Mammary epithelial cell (primary cell): ENCODE data around the gene CNTN1.

Experiments
- EZH2 ChIP-seq: IDR thresholded peaks from 2 replicates; pipeline ENCODE4 v1.6.1; 2012; ENCODE audit warnings: low read length, inconsistent platforms, borderline replicate concordance
- TF ChIP-seq, protein P1 (sequence below), 2 donors: IDR thresholded peaks in 1 of 2; conservative IDR thresholded peaks in 1 of 2; 2 replicates each; pipeline ENCODE4 v1.5.1; 2011 to 2012; ENCODE audit warnings: inconsistent platforms in 2 of 2, low read length in 2 of 2, mild to moderate bottlenecking in 2 of 2, control low read depth in 1 of 2, low read depth in 1 of 2; ENCODE audit not compliant: insufficient read depth in 1 of 2; ENCODE audit errors: extremely low read depth in 1 of 2

DNA sequence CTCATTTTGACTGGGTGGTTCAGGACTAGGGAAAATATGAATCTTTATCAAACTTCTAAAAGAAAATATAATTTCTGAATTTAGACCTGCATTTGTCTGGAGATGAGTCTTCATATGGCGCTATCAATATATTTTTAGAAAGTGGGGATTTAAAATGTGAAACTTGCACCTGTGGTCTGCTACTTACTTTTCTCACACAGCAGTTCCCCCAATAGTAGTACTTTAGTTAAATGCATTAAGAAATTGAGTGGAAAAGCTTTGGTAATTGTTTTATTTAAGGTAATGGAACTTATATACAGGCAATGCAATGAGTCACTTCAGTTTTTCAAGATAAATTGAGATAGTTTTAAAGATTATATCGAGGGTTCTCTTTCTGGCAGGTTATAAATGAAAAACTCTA is 91.9 kb downstream of the CNTN1 start:
- TF ChIP-seq, protein P1, sequence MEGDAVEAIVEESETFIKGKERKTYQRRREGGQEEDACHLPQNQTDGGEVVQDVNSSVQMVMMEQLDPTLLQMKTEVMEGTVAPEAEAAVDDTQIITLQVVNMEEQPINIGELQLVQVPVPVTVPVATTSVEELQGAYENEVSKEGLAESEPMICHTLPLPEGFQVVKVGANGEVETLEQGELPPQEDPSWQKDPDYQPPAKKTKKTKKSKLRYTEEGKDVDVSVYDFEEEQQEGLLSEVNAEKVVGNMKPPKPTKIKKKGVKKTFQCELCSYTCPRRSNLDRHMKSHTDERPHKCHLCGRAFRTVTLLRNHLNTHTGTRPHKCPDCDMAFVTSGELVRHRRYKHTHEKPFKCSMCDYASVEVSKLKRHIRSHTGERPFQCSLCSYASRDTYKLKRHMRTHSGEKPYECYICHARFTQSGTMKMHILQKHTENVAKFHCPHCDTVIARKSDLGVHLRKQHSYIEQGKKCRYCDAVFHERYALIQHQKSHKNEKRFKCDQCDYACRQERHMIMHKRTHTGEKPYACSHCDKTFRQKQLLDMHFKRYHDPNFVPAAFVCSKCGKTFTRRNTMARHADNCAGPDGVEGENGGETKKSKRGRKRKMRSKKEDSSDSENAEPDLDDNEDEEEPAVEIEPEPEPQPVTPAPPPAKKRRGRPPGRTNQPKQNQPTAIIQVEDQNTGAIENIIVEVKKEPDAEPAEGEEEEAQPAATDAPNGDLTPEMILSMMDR (conservative IDR thresholded peaks at IDR 0.05 in 1 of 2, IDR thresholded peaks at IDR 0.05 in 1 of 2; ENCODE audit: extremely low read depth in 1 of 2, insufficient read depth in 1 of 2, low read depth in 1 of 2, low read length in 2 of 2): no peak
- TF ChIP-seq EZH2: no peak
